NCI-H1105 treated with DMSO at 0.1 percent for 48 hours (cell line): ENCODE measurements around the gene ORC1.

Experiments used
- DNase-seq: peaks from one replicate; lab custom pipeline; 2025; lab: John Stamatoyannopoulos, UW

ORC1 gene

DNA sequence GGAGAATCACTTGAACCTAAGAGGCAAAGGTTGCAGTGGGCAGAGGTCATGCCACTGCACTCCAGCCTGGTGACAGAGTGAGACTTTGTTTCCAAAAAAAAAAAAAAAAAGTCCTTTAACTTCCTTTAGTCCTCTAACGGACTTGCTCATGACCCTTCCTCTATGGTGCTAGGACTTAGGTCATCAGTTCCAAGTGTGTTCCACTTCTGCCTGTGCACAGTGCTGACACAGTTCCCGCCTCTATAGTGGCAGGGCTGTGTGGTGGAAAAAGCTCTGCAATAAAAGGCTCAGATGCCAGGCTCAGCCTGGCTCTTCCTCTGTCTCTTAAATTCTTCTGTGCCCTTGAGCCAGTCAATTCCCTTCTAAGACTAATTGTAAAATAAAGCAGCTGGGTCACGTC lies 60.2 kb downstream of the ORC1 start:
- no peak for DNase-seq

DNA sequence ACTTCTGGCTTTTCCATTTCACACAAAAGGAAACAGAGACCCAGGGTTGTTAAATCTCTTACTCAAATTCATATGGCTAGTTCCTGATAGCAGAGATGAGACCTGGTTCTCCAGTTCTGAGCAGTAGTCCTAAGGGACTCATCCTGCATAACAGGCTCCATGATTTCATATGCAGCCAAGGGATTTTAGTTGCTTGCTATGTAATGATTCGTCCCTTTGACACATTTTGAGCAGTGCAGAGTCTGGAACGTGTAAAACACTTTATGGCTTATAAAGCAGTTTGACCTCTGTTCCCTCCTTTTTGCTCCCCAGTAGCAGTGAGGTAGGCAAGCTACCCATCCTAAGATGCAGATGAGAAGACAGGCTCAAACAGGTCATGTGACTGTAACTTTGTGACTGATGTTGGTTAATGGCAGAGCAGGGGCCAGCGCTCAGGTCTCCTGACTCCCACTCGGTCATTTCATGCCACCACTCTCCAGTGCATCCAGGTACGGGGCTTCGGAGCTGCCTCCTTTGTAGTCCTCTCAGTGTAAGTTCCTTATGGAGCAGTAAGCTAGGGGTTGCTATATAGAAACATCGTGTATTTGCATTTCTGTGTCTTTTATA lies 62.5 kb downstream of the ORC1 start:
- DNase-seq, result no peak

- no peak for DNase-seq
Measured at GRCh38 chr1:52337439-52337838, 66.8 kb downstream of the ORC1 start.

DNA sequence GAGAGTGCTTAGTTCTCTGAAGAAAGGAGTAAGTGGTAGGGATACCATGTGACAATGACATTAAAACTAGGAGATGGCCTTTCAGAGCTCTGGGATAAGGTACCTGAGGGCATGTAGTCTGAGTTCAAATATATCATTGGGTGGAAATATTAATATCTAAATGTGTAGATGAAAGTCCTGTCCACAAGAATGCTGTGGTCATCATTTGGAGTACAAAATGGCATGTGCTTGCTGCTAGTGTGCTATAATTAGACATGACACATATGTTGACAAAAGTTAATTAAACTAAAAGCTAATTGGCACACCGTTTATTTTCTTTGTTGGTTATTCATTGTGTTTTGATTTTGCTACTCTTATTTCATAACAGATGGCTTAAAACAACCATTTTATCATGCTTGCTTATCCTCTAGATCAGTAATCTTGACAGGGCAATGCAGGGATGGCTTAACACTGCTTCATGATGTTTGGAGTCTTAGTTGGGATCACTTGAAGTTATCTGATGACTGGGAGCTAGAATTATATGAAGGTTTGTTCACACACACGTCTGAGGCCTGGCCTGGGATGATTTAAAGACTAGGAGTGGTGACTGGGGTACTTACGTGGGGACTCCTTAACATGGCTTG lies 69.2 kb downstream of the ORC1 start:
- no peak for DNase-seq

- DNase-seq, result no peak
Measured at GRCh38 chr1:52332411-52332810, 71.8 kb downstream of the ORC1 start.

- DNase-seq, result no peak
Measured at GRCh38 chr1:52328615-52329014, 75.6 kb downstream of the ORC1 start.

- no peak for DNase-seq
Measured at GRCh38 chr1:52325786-52326185, 78.4 kb downstream of the ORC1 start.

- peak; percentile 9 for DNase-seq
Measured at GRCh38 chr1:52323731-52324130, 80.5 kb downstream of the ORC1 start.
